Endodermal cell (in vitro differentiated cells): ENCODE measurements around the gene TEX36. TPM values are rescaled to one million over a fixed set of nuclear protein-coding genes. Genes with fewer than 3 reads are reported as not detected.

ENCODE experiments used
- DNase-seq: peaks from one replicate; pipeline ENCODE4 v3.0.0-alpha.2; 2017
- H3K27ac ChIP-seq: 2 replicates; pipeline ENCODE4 v1.5.1; 2013; ENCODE audit warnings: mild to moderate bottlenecking, low read depth, low read length, moderate library complexity
- H3K27me3 ChIP-seq: 2 replicates; pipeline ENCODE4 v1.6.1; 2013; ENCODE audit warnings: mild to moderate bottlenecking, low read length, moderate library complexity; ENCODE audit not compliant: insufficient read depth, control insufficient read depth, poor library complexity, severe bottlenecking
- H3K36me3 ChIP-seq: 2 replicates; pipeline ENCODE4 v1.7.0; 2013; ENCODE audit warnings: mild to moderate bottlenecking, low read length, moderate library complexity; ENCODE audit not compliant: control insufficient read depth, insufficient read depth
- H3K4me1 ChIP-seq: one replicate; pipeline ENCODE4 v1.7.0; 2013; ENCODE audit warnings: low read length; ENCODE audit not compliant: control insufficient read depth, insufficient read depth
- H3K4me3 ChIP-seq: 2 replicates; pipeline ENCODE4 v1.5.1; 2013; ENCODE audit warnings: mild to moderate bottlenecking, low read length, moderate library complexity
- H3K9ac ChIP-seq: 2 replicates; pipeline ENCODE4 v1.6.1; 2013; ENCODE audit warnings: mild to moderate bottlenecking, low read length, moderate library complexity; ENCODE audit not compliant: poor library complexity, severe bottlenecking; ENCODE audit errors: extremely low read depth
- H3K9me3 ChIP-seq: 2 replicates; pipeline ENCODE4 v1.6.1; 2013; ENCODE audit warnings: mild to moderate bottlenecking, low read length, moderate library complexity; ENCODE audit not compliant: control insufficient read depth
- H3K27ac Mint-ChIP-seq: 2 replicates; pipeline ENCODE4 v1.8.0; 2020; ENCODE audit warnings: mixed read lengths
- H3K27me3 Mint-ChIP-seq: 2 replicates; pipeline ENCODE4 v1.8.0; 2021; ENCODE audit warnings: mild to moderate bottlenecking, mixed read lengths; ENCODE audit not compliant: insufficient read depth
- H3K36me3 Mint-ChIP-seq: 2 replicates; pipeline ENCODE4 v1.8.0; 2020; ENCODE audit warnings: low read depth, mixed read lengths
- H3K4me1 Mint-ChIP-seq: 2 replicates; pipeline ENCODE4 v1.8.0; 2020; ENCODE audit warnings: mixed read lengths
- H3K4me3 Mint-ChIP-seq: 2 replicates; pipeline ENCODE4 v1.8.0; 2020; ENCODE audit warnings: mild to moderate bottlenecking, moderate library complexity, mixed read lengths
- H3K9me3 Mint-ChIP-seq: 2 replicates; pipeline ENCODE4 v1.8.0; 2020; ENCODE audit warnings: mild to moderate bottlenecking, mixed read lengths
- WGBS, 2 experiments: methylation state at CpG; one replicate each; pipeline versions ENCODE4 v1.1.5 to v1.1.7; 2013; ENCODE audit warnings: missing lambda C conversion rate in 2 of 2, mixed read lengths in 1 of 2; ENCODE audit not compliant: insufficient coverage in 1 of 2, insufficient read length in 1 of 2; 5-methylcytosine and 5-hydroxymethylcytosine counted together
- long read RNA-seq, 4 experiments: library from polyadenylated mRNA in 2 of 4; library from RNA in 1 of 4; library from capped mRNA in 1 of 4; stranded (forward) in 3 of 4; unstranded in 1 of 4; transcript quantifications; one replicate each; pipeline ENCODE4 v2.0.0, GENCODE V29; 2020 to 2021; ENCODE audit warnings: inconsistent platforms in 1 of 4
- polyA plus RNA-seq, 2 experiments: library from polyadenylated mRNA; stranded (reverse); fragments of 50-300 nt; gene quantifications; one replicate each; pipeline ENCODE4 v1.2.3, GENCODE V29; 2013
- total RNA-seq, 2 donors: library from RNA; stranded (reverse); fragmentation: NEBNext Ultra II Directional in 1 of 2; extraction: Animal tissue kit (Norgen Biotek cat#: 25700) in 1 of 2; gene quantifications; 2 replicates in 1 of 2; 3 replicates in 1 of 2; pipeline ENCODE4 v1.2.1, GENCODE V29; 2021
- TF ChIP-seq, protein P1 (sequence below): fragments of 200-600 bp; sonication (generic); conservative IDR thresholded peaks from 2 replicates; pipeline ENCODE4 v1.5.0; 2021; ENCODE audit warnings: antibody characterized with exemption, mild to moderate bottlenecking

TEX36 gene, protein sequence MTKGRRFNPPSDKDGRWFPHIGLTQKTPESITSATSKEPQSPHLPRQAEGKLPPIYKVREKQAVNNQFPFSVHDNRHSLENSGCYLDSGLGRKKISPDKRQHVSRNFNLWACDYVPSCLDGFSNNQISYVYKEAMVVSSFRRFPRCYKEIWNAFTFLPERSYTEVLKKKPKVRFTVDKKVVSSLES
- total RNA-seq = not detected
- not detected for polyA plus RNA-seq (2013, experiment 1 of 2)
- not detected for polyA plus RNA-seq (2013, experiment 2 of 2)
- long read RNA-seq, experiment 1 = 0 reads
- long read RNA-seq, experiment 2 = 0 reads
- long read RNA-seq, experiment 3 = 0 reads
- long read RNA-seq, experiment 4 = 0 reads

DNA sequence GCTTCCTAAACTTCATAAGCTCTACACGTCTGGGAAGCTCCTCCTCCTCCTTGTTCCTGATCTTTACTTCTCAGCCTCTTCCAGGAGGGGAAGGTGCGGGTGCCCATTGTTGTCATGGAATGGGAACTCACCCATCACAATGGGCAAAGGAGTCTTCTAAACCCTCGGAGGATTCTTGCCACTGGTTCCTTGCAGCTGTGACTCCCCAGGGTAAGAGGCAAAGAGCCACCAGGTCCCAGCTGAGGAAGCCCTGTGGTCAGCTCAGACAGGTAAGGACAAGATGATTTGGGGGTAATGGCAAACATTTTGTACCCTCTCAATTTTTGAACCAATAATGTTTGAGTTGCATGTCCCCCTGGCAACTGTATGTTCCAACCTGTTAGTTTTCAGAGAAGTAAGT is at the start of gene TEX36:
TSS of gene TEX36 (minus strand) at position 101 of the 400 bp plus-strand sequence. CDS start 174 bp downstream, outside the sequence.
- H3K4me3 ChIP-seq = no peak within 1 kb of the TSS
- no peak within 1 kb of the TSS for H3K27ac ChIP-seq
- H3K4me1 Mint-ChIP-seq = peaks cover 4% of the 10 kb centered on the region
- no peaks in the 10 kb centered on the region for H3K27me3 ChIP-seq
- WGBS, 2 experiments = 80 to 100% methylated on average over 1 to 3 of the region's 3 CpGs
- TF ChIP-seq, protein P1, sequence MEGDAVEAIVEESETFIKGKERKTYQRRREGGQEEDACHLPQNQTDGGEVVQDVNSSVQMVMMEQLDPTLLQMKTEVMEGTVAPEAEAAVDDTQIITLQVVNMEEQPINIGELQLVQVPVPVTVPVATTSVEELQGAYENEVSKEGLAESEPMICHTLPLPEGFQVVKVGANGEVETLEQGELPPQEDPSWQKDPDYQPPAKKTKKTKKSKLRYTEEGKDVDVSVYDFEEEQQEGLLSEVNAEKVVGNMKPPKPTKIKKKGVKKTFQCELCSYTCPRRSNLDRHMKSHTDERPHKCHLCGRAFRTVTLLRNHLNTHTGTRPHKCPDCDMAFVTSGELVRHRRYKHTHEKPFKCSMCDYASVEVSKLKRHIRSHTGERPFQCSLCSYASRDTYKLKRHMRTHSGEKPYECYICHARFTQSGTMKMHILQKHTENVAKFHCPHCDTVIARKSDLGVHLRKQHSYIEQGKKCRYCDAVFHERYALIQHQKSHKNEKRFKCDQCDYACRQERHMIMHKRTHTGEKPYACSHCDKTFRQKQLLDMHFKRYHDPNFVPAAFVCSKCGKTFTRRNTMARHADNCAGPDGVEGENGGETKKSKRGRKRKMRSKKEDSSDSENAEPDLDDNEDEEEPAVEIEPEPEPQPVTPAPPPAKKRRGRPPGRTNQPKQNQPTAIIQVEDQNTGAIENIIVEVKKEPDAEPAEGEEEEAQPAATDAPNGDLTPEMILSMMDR = no peak
- no peaks in the 10 kb centered on the region for H3K4me1 ChIP-seq
- H3K27me3 Mint-ChIP-seq = no peaks in the 10 kb centered on the region
- H3K9me3 ChIP-seq = no peaks in the 10 kb centered on the region
- no peak within 1 kb of the TSS for H3K27ac Mint-ChIP-seq
- no peaks in the 10 kb centered on the region for H3K36me3 ChIP-seq
- H3K4me3 Mint-ChIP-seq = no peak within 1 kb of the TSS
- H3K9me3 Mint-ChIP-seq = no peaks in the 10 kb centered on the region
- H3K36me3 Mint-ChIP-seq = no peaks in the 10 kb centered on the region
- no peak for DNase-seq
- no peak within 1 kb of the TSS for H3K9ac ChIP-seq

DNA sequence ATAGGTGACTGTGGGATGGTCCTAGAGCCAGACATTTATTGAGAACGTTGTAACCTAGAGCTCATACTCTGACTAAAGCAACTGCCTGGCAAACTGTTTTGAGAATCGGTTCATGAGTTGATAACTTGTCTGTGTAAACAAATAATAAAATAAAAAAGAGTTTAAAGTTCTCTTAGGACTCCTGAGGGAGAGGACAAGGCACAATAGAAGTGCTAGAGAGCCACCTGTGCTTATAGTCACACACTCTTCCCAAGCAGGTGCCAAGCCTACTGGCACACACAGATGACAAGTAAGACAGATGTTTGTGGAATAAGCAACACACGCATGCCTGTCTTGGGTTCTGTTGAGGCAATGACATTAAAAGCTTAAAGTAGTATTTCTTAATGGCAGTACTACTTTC is 44.5 kb upstream of the TEX36 start:
- peaks cover 70% of the 10 kb centered on the region for H3K36me3 Mint-ChIP-seq

DNA sequence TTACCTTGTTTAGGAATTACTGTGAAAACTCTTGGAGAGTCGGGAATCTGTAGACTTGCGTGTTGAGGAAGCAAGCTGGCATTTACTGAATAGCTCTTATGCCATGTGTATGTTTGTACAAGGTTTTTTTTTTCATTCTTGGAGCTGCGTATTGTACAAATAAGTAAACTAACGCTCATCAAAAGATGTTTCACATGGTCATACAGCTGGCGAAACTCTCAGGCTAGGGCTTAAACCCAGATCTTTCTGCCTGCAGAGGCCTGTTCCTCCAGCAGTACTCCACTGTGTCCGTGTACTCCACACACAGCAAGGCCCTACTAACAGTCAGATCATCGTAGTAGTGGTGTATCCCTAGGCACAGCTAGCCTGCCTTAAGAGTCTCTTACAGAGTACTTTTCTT is 44.0 kb upstream of the TEX36 start:
- peaks cover 96% of the 10 kb centered on the region for H3K36me3 ChIP-seq
- 95% methylated on average over 5 to 7 of the region's 7 CpGs for WGBS, 2 experiments
- no peak overlapping the region for H3K4me3 Mint-ChIP-seq

More for the DNA sequence above, 44.5 kb upstream of the TEX36 start:
- no peak overlapping the region for H3K27ac ChIP-seq
- H3K4me1 ChIP-seq = no peaks in the 10 kb centered on the region
- Mint-ChIP-seq H3K27ac (no peak overlapping the region), H3K4me1 (no peaks in the 10 kb centered on the region), H3K27me3 (no peaks in the 10 kb centered on the region), H3K4me3 (no peak overlapping the region), H3K9me3 (no peaks in the 10 kb centered on the region)
- no peaks in the 10 kb centered on the region for H3K9me3 ChIP-seq
- WGBS, 2 experiments = 61 to 100% methylated on average over 1 to 3 of the region's 3 CpGs
- TF ChIP-seq, protein P1 = no peak
- H3K36me3 ChIP-seq = peaks cover 96% of the 10 kb centered on the region
- no peaks in the 10 kb centered on the region for H3K27me3 ChIP-seq
- H3K9ac ChIP-seq = no peak overlapping the region
- no peak overlapping the region for H3K4me3 ChIP-seq
- no peak for DNase-seq

More for the DNA sequence above, 44.0 kb upstream of the TEX36 start:
- H3K9ac ChIP-seq = no peak overlapping the region
- Mint-ChIP-seq H3K27ac (no peak overlapping the region), H3K4me1 (no peaks in the 10 kb centered on the region), H3K27me3 (no peaks in the 10 kb centered on the region), H3K36me3 (peaks cover 70% of the 10 kb centered on the region), H3K9me3 (no peaks in the 10 kb centered on the region)
- peaks cover 3% of the 10 kb centered on the region for H3K4me1 ChIP-seq
- no peak overlapping the region for H3K27ac ChIP-seq
- TF ChIP-seq, protein P1 = no peak
- H3K9me3 ChIP-seq = no peaks in the 10 kb centered on the region
- DNase-seq = no peak
- H3K4me3 ChIP-seq = no peak overlapping the region
- H3K27me3 ChIP-seq = no peaks in the 10 kb centered on the region
